GM21529 (cell line): ENCODE results near the gene RAD51B.
"Not testable (repeated sequence)": the region's sequence is repeated elsewhere in the genome, so short reads cannot be mapped to it uniquely, and the experiment has no call there.

Experiments used
- ATAC-seq: cut with Tn5 transposase; IDR thresholded peaks from one replicate; pipeline ENCODE4 v1.9.1; 2021; ENCODE audit not compliant: unreplicated experiment

RAD51B gene

DNA sequence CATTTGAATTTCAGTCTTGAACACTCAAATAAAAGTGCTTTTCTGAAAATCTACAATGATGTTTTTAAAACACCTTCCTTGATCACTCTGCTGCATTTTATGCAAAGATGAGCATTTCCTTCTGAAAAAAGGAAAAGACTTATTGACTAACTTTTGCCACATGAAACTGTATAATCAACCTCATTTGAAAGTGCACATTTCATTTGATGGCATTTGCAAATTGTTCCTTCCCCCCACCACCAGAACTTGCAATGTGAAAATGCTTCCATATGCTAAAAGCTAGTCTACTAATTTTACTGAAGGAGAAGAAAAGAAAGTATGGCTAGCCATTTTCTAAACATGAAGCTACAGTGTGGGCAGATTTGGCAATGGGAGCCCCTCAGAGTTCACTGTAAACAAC lies 159.2 kb downstream of the RAD51B start:
- no peak for ATAC-seq

DNA sequence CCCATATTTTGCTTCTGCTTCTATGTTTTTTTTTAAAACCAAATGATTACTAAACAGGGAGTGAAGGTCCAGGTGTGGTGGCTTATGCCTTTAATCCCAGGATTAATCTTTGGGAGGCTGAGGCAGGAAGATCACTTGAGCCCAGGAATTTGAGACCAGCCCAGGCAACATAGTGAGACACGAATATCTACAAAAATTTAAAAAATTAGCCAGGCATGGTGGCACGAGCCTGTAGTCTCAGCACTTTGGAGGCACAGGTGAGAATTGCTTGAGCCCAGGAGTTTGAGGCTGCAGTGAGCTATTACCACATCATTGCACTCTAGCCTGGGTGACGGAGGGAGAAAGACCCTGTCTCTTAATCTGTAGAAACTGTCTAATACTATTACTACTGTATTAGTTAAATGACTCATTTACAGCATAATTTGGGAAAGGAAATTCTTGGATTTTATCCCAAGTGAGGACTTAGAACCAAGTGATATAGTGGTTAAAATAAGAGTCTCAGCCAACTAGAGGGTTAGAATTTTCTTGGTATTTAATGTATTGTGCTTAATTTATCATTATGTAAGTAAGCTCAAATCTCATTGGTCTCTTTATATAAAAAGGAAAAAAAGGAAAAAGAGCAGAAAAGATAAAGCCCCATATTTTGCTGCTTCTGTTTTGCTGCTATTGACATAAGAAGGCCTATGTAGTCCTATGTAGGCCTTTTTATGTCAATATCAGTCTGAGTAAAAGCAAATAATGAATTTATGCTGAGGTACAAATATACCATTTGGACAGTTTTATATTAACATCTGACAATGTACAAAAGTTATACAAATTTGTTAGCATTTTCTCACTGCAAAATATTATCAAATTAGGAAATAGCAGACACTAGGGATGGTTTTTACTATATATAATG lies 163.4 kb downstream of the RAD51B start:
- ATAC-seq: no peak

DNA sequence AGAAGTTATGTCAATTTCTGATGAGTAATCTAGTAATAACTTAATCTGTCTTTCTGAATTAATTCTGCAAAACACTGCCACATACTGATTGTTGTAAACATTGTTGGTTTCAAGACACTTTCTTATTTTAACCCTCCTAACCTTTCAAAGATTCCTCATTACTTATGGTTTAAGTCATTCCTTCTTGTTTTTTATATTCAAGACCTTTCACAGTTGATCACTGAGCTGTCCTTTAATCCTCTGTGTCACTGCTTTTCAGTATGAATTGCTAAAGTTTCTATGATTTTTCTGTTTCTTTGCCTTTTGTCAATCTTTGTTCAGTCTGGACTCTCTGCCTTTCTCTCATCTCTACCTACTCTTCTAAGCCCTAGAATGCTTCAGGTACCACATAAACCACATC lies 164.7 kb downstream of the RAD51B start:
- no peak for ATAC-seq

DNA sequence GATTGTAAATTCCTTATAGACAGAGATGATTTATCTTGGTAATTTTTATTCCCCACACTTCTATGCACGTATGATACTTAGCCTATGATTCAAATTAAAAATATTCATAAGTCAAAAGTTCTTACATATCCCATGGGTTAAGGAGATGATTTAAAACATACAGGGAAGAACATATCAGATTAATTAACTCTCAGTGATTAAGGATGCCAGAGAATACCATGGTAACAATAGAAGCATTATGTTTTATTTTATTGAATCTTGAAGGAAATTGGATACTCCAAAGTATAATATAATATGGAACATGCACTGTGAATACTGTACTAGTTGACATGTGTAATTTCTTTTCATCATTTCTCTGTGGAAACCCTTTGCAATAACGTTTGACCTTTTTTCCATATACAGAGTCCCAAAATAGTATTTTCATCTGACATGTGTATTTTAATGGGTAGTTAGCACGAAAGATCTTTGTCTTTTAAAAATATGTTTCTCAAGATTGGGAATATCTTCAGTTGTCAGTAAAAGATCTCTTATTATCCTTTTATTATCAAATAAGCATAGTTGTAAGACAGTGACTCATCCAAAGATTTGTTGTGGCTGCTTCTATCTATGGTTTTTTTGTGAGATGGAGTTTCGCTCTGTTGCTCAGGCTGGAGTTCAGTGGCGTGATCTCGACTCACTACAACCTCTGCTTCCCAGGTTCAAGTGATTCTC lies 166.7 kb downstream of the RAD51B start:
- no peak for ATAC-seq

DNA sequence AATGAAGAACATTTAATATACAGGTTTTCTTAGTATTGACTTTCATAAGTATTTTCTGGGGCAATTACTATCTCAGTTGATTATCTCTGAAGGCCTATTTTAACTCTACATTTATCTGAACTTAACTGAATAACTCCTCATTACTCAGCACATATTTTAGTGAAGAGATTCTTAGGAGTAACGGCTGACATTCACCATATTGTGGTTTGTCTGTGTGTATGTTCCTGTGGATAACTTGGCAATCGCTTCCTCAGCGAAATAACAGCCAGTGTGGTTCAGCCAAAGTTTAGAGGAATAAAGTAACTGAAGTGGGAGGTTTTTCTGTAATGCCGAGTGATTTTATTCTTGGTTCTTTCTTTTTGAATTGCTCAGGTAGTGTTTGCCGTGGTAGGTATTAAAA lies 168.0 kb downstream of the RAD51B start:
- ATAC-seq: no peak

DNA sequence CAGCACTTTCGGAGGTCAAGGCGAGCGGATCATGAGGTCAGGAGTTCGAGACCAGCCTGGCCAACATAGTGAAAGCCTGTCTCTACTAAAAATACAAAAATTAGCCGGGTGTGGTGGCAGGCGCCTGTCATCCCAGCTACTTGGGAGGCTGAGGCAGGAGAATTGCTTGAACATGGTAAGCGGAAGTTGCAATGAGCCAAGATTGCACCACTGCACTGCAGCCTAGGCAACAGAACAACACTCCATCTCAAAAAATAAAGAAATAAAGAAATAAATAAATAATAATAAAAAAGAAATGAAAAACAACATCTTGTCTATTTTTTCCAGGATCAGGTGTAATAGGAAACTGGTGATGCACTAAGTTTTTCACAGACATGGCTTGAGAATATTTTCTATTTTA lies 168.6 kb downstream of the RAD51B start:
- not testable (repeated sequence) for ATAC-seq

DNA sequence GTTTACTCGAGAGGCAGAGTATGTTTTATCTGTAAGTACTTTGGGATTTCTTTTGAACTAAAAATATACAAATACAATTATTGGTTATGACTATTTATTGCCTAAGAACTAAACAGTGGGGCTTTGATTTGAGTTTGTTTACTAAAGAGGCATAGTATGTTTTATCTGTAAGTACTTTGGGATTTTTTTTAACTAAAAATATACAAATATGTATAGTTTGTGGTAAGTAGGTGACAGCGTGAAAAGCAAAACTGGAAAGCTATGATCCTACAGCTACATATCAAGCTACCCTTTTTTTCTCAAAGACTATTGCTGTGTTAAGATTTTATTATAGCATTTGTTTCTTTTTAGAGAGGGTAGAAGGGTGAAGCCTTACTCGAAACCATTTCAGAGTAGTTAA lies 171.0 kb downstream of the RAD51B start:
- ATAC-seq: no peak

DNA sequence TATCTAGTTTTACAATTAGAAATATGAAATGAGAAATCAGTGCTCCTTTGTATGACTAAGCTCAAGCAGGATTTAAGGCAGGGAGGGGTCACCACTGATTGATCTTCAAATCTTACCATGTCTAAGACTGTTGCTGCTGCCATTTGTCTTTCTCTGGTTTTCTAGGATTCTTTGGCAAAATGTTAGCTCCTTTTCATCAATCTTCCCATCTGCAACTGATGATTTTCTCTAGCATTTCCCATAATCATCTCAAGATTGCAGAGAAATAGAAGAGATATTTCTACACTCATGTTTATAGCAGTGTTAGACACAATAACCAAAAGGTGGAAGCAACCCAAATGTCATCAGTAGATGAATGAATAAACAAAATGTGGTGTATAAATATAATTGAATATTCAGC lies 175.0 kb downstream of the RAD51B start:
- ATAC-seq: no peak

DNA sequence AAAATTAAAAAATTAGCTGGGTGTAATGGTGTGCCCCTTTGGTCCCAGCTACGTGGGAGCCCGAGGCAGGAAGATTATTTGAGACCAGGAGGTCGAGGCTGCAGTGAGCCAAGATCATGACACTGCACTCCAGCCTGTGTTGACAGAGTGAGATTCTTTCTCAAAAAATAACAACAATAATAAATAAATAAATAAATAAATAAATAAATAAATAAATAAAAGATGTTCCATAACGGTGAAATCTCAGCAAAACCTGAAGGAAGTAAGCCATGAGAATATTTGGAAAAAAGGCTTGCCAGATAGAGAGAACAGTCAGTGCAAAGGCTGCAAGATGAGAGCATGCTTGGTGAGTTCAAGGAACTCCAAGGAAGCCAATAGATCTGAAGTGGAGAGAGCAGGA lies 176.7 kb downstream of the RAD51B start:
- no peak for ATAC-seq

DNA sequence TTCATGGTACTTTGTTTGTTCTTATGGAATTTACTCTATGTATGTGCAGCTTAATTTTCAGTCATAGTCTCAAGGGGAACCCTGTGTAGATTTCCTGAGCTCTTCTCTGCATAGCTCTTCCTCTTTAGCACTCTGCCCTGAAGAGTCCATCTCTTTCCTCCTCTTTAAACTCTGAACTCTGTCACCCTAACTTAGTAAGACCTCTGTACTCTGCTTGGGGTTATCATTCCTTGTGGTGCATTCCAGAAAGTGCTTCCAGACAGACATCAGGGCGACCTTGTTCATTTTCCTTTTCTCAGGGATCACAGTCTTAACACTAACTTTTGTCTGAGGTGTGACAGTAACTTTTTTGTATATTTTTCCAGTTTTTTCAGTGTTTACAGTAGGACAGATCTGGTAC lies 179.3 kb downstream of the RAD51B start:
- ATAC-seq: no peak

DNA sequence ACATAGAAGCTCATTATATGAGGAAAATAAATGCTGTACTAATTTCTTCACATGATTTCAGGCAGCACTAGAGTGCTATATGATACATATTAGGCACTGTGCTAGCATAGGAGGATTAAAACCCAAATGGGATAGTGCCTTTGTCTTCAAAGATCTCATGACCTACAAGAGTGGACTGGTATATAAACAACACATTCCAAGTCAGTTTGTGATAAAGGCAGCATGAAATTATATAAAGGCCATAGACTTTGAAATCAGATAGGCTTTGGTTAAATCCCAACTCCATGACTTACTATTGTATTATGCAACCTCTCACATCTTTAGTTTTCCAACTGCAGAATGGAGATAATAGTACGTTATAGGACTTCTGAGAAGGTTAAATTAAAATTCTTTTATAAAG lies 179.7 kb downstream of the RAD51B start:
- ATAC-seq: no peak

DNA sequence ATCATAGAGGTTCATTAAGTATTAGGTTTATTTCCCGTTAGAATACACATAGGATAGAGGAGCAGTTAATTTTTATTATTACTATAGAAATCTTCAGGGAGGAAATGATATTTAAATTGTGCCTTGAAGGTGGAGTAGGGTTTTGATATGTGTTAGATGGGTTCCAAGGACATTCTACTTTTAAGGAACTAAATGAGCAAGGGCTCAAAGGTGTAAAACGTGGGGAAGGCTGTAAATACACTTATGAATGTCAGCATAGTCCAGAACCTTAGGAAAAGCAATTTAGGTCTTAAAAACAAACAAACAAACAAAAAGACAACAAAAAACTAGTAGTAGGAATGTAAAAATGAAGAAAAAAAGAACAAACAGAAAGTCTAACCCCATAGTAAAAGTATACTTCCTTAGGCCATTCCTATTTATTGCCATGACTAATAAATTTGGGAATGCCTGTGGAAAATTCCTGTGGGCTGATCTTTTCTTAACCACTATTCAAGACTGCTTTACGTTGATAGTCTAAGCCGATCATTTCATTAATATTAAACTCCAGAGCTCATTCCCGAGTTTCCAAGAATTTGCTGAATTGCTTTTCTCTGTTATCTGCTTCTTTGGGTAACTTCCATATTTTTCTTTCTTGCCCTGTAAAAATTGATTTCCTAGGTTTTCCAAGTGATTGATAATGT lies 180.3 kb downstream of the RAD51B start:
- ATAC-seq: no peak

DNA sequence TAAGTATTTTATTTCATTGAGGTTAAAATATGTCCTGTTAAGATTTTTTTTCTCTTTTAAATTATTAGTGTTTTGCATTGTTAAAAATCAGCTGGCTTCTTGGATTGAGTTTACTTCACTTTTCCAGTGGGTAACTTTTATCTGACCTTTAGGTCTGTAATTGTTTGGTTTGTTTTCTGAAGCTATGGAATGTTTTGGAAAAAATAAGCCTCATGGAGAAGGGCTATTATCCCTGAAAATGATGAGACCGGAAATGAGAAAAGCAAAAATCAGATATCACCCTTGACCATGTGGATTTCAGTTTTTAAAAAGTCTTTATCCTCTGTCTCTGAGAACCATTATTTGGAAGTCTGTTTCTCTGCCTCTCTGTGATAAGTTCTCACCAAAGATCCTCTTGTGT lies 180.9 kb downstream of the RAD51B start:
- ATAC-seq: no peak

DNA sequence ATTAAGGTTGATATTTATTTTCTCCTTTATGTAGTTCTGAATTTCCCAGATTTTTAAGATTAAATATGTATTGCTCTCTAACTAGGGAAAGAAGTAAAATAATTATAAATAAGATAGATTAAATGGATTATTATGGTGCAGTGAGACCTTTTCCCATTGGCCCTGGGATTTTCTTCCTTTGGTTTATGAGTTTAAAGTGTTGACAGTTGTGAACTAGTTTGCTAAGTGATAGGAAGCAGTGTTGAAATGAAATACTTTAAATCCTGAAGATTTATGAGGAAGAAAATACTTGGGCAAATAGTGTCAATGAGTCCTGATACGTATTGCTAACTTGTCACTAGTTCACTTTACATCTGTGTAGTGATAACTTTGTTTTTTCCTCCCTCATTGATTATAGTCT lies 188.9 kb downstream of the RAD51B start:
- no peak for ATAC-seq

DNA sequence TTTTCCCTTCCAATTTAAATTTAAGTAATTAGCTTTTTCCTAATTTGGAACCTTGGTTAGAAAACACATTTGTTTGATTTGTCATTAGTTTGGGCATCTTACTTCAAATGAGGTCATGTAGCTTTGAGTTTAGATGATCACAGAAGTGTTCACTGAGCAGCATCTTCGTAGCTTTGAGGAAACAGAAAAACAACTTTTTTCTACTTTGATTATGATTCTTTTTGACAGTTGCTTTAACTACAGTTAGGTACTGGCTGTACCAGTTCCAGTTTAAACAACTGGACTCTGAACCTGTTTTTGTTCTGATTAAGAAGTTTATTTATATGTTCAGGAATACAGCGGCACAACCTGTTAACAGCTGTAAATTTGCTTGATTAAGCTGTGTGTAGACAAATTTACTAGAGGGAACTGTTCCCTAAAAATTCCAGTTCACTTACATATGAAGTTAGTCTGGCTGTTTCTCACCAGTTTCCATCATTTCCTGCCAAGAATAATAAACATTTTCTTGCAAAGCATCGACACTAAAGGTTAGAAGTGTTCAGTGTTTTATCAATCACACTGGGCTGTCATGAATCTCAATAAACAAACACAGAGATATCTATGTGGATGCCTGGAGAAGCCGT lies 191.9 kb downstream of the RAD51B start:
- ATAC-seq: no peak

DNA sequence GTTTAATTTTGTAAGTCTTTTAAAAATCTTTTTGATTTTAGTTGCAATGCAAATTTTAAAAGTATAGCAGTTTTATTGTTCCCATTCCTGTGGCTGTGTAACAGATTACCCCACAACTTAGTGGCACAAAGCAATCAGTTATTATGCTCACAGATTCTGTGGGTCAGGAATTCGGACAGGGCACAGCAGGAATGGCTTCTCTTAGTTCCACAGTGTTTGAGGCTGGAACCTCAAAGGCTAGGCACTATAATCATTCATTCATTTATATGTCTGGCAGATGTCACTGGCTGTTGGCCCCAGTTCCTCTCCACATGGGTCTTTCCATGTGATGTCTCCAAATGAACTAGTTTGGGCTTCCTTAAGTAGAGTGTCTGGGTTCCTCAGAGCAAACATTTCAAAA lies 193.3 kb downstream of the RAD51B start:
- no peak for ATAC-seq

DNA sequence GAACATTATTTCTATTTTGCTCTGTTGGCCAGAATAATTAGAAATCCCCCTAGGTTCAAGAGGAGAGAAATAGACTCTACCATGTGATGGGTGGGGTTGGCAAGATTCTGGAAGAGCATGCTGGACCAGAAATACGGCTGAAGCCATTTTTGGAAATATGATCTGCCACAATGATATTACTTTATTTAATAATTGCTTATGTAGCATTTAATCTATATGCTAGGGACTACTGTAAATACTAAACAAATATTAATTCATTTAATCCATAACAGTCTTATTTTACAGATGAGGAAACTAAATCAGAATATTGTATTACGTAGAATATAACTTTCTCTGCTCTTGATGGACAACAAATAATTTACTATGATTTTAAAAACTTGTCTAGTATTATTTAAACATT lies 193.7 kb downstream of the RAD51B start:
- ATAC-seq: no peak

DNA sequence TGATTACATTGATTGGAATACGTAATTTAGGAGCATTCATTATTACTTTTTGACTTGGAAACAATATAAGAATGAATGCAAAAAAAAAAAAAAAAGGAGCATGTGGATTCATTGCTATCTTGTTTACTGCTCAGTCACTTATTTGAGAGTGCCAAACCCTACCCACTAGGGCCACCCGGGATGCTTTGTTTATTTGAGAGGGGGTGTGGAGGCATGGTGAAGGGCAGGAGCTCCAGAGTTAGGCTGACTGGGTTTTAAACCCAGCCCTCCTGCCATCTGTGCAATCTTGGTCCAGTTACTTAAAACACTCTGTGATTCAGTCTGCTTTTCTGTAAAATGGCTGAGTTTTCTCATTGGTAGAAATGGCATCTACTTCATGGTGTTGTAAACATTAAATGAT lies 195.2 kb downstream of the RAD51B start:
- no peak for ATAC-seq

DNA sequence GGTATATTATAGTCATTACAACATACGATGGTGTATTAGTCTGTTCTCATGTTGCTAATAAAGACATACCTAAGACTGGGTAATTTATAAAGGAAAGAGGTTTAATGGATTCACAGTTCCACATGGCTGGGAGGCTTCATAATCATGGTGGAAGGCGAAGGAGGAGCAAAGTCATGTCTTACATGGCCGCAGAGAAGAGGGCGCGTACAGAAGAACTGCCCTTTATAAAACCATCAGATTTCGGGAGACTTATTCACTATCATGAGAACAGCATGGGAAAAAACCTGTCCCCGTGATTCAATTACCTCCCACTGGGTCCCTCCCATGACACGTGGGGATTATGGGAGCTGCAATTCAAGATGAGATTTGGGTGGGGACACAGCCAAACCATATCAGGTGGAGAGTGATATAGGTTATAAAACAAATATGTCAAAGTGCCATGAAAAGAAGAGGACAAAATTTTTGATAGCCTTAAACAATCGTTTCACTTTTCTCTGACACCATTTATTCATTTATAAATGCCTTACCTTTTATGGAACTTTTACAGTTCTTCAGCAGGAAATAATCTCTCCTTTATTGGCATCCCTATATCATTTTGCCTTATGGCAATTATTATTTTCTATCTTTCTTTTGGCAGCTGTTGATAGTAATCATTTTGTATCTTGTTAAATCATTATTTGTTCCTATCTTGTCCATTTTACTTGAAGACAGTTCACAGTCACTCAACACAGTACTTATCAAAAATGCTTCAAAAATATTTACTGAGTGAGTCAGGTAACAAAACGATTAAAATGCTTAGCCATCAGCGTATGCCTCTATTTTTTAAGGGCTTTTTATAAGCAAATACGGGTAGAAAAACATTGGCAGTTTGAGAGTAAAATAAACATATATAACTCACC lies 196.0 kb downstream of the RAD51B start:
- ATAC-seq: no peak

DNA sequence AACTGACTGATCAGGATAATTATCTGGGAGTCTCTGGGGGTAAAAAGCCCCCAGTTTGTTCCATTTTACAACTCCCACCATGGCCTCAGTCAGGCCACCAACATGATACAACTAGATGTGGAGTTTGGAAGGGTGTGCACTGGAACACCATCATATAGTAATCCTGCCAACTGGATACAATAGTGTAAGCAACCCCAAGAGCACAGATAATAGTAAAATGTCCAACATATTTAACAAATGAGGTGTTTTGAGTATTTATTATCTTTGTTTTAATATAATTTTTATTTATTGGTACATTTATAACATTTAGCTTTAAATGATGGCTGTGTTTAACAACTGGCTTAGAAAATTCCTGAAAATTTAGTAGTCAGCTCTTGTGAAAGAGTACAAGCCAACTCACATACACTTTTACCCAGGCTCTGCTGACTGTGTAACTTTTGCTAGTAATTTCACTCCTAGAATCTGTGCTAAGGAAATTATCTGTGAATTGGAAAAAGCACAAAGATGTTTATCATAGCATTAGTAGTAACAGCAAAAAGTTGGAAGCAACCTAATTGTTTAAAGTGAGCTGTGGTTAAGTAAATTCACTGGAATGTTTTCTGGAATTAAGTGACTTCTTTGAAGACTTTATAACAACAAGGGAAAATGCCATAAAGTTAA lies 196.8 kb downstream of the RAD51B start:
- ATAC-seq: no peak
